IPS-20b (cell line): ENCODE measurements around the gene KCNIP3.
"Not testable (repeated sequence)": the region's sequence is repeated elsewhere in the genome, so short reads cannot be mapped to it uniquely, and the experiment has no call there.

ENCODE experiments used
- H3K27ac ChIP-seq: one replicate; pipeline ENCODE4 v1.5.1; 2013; ENCODE audit warnings: low read length
- H3K27me3 ChIP-seq: 2 replicates; pipeline ENCODE4 v1.6.1; 2013; ENCODE audit warnings: mild to moderate bottlenecking, low read length, inconsistent platforms; ENCODE audit not compliant: insufficient read depth
- H3K36me3 ChIP-seq: 2 replicates; pipeline ENCODE4 v1.6.1; 2013; ENCODE audit warnings: low read depth, mild to moderate bottlenecking, inconsistent platforms, low read length, moderate library complexity; ENCODE audit not compliant: insufficient read depth
- H3K4me1 ChIP-seq: 2 replicates; pipeline ENCODE4 v1.6.1; 2013; ENCODE audit warnings: mild to moderate bottlenecking, control low read depth, inconsistent platforms, low read length, moderate library complexity; ENCODE audit not compliant: insufficient read depth
- H3K4me3 ChIP-seq: 2 replicates; pipeline ENCODE4 v1.5.1; 2013; ENCODE audit warnings: mild to moderate bottlenecking, low read length, inconsistent platforms
- H3K9ac ChIP-seq: 2 replicates; pipeline ENCODE4 v1.6.1; 2013; ENCODE audit warnings: low read depth, mild to moderate bottlenecking, inconsistent platforms, low read length, moderate library complexity
- H3K9me3 ChIP-seq: 2 replicates; pipeline ENCODE4 v1.6.1; 2013; ENCODE audit warnings: mild to moderate bottlenecking, low read depth, low read length, inconsistent platforms; ENCODE audit not compliant: insufficient read depth

KCNIP3 gene

GRCh38 chr2:95374451-95374920, 77.3 kb downstream of the KCNIP3 start:
- no peaks in the 10 kb centered on the region for H3K9me3 ChIP-seq
- no peak overlapping the region for H3K27ac ChIP-seq
- H3K9ac ChIP-seq, result no peak overlapping the region
- no peaks in the 10 kb centered on the region for H3K4me1 ChIP-seq
- no peak overlapping the region for H3K4me3 ChIP-seq
- no peaks in the 10 kb centered on the region for H3K36me3 ChIP-seq
- no peaks in the 10 kb centered on the region for H3K27me3 ChIP-seq

GRCh38 chr2:95374921-95375471, 77.8 kb downstream of the KCNIP3 start:
- Histone ChIP-seq H3K4me3 (no peak overlapping the region), H3K9me3 (no peaks in the 10 kb centered on the region), H3K9ac (no peak overlapping the region), H3K36me3 (no peaks in the 10 kb centered on the region), H3K4me1 (no peaks in the 10 kb centered on the region; the same call in 1 of the 2 replicates), H3K27me3 (no peaks in the 10 kb centered on the region), H3K27ac (no peak overlapping the region)

- Histone ChIP-seq H3K9ac (no peak overlapping the region), H3K36me3 (no peaks in the 10 kb centered on the region), H3K4me3 (no peak overlapping the region), H3K27me3 (no peaks in the 10 kb centered on the region; the same call in 1 of the 2 replicates), H3K27ac (no peak overlapping the region), H3K9me3 (no peaks in the 10 kb centered on the region), H3K4me1 (no peaks in the 10 kb centered on the region; the same call in 1 of the 2 replicates)
Observed at GRCh38 chr2:95375532-95376150, 78.5 kb downstream of the KCNIP3 start.

GRCh38 chr2:95376311-95377215, 79.4 kb downstream of the KCNIP3 start:
- no peaks in the 10 kb centered on the region for H3K36me3 ChIP-seq
- no peak overlapping the region for H3K27ac ChIP-seq
- H3K27me3 ChIP-seq, result no peaks in the 10 kb centered on the region; the same call in 1 of the 2 replicates
- no peak overlapping the region for H3K9ac ChIP-seq
- no peak overlapping the region for H3K4me3 ChIP-seq
- no peaks in the 10 kb centered on the region; the same call in 1 of the 2 replicates for H3K4me1 ChIP-seq
- no peaks in the 10 kb centered on the region for H3K9me3 ChIP-seq

- Histone ChIP-seq H3K9me3 (no peaks in the 10 kb centered on the region), H3K4me1 (no peaks in the 10 kb centered on the region; the same call in 1 of the 2 replicates), H3K9ac (no peak overlapping the region), H3K27me3 (no peaks in the 10 kb centered on the region; the same call in 1 of the 2 replicates), H3K27ac (no peak overlapping the region), H3K4me3 (no peak overlapping the region), H3K36me3 (no peaks in the 10 kb centered on the region)
Observed at GRCh38 chr2:95377216-95378123, 80.3 kb downstream of the KCNIP3 start.

- not testable (repeated sequence) for H3K27me3 ChIP-seq, H3K4me3 ChIP-seq, H3K9me3 ChIP-seq, H3K36me3 ChIP-seq, H3K27ac ChIP-seq, H3K4me1 ChIP-seq, H3K9ac ChIP-seq
Observed at GRCh38 chr2:95378281-95378680, 81.1 kb downstream of the KCNIP3 start.

GRCh38 chr2:95379371-95379831, 82.3 kb downstream of the KCNIP3 start:
- Histone ChIP-seq H3K9ac (no peak overlapping the region), H3K4me1 (no peaks in the 10 kb centered on the region; the same call in 1 of the 2 replicates), H3K27ac (no peak overlapping the region), H3K27me3 (no peaks in the 10 kb centered on the region; the same call in 1 of the 2 replicates), H3K36me3 (no peaks in the 10 kb centered on the region), H3K4me3 (no peak overlapping the region), H3K9me3 (no peaks in the 10 kb centered on the region)

GRCh38 chr2:95380280-95380679, 83.1 kb downstream of the KCNIP3 start:
- Histone ChIP-seq H3K27me3 (no peaks in the 10 kb centered on the region; the same call in 1 of the 2 replicates), H3K9me3 (no peaks in the 10 kb centered on the region), H3K4me3 (no peak overlapping the region), H3K4me1 (no peaks in the 10 kb centered on the region; the same call in 1 of the 2 replicates), H3K9ac (no peak overlapping the region), H3K36me3 (no peaks in the 10 kb centered on the region), H3K27ac (no peak overlapping the region)

- no peaks in the 10 kb centered on the region; the same call in 1 of the 2 replicates for H3K27me3 ChIP-seq
- no peak overlapping the region for H3K27ac ChIP-seq
- H3K4me3 ChIP-seq, result no peak overlapping the region
- H3K9me3 ChIP-seq, result no peaks in the 10 kb centered on the region
- no peaks in the 10 kb centered on the region for H3K36me3 ChIP-seq
- no peaks in the 10 kb centered on the region; the same call in 1 of the 2 replicates for H3K4me1 ChIP-seq
- no peak overlapping the region for H3K9ac ChIP-seq
Observed at GRCh38 chr2:95380731-95381130, 83.6 kb downstream of the KCNIP3 start.

GRCh38 chr2:95381212-95382191, 84.4 kb downstream of the KCNIP3 start:
- Histone ChIP-seq H3K27ac (no peak overlapping the region), H3K4me3 (no peak overlapping the region), H3K9me3 (no peaks in the 10 kb centered on the region), H3K36me3 (no peaks in the 10 kb centered on the region), H3K27me3 (no peaks in the 10 kb centered on the region; the same call in 1 of the 2 replicates), H3K4me1 (no peaks in the 10 kb centered on the region; the same call in 1 of the 2 replicates), H3K9ac (no peak overlapping the region)
